Vagina (tissue), 2 donors: ENCODE data around the gene DAPK2. TPM values are rescaled to one million over a fixed set of nuclear protein-coding genes. Genes with fewer than 3 reads are reported as not detected.

Source experiments
- DNase-seq, 2 donors: peaks; one replicate each; pipeline ENCODE4 v3.0.0-alpha.2; 2017; ENCODE audit errors: extremely low spot score in 2 of 2
- H3K27ac ChIP-seq: fragments of 200-600 bp; sonication (generic); one replicate; pipeline ENCODE4 v1.5.1; 2019
- H3K27me3 ChIP-seq: fragments of 200-600 bp; sonication (generic); one replicate; pipeline ENCODE4 v1.5.1; 2019
- H3K36me3 ChIP-seq, 2 donors: fragments of 200-600 bp; sonication (generic); one replicate each; pipeline ENCODE4 v1.5.1; 2017 to 2019
- H3K4me1 ChIP-seq: fragments of 200-600 bp; sonication (generic); one replicate; pipeline ENCODE4 v1.5.1; 2019
- H3K4me3 ChIP-seq, 2 donors: fragments of 200-600 bp; sonication (generic); 1 replicate in 1 of 2; 2 replicates in 1 of 2; pipeline ENCODE4 v1.5.1; 2016 to 2019
- H3K9me3 ChIP-seq: fragments of 200-600 bp; sonication (generic); one replicate; pipeline ENCODE4 v1.5.1; 2019
- CTCF ChIP-seq, 3 experiments: fragments of 450-650 bp in 2 of 3; fragments of 200-600 bp in 1 of 3; sonication (generic) in 1 of 3; IDR thresholded peaks; one replicate each; pipeline ENCODE4 v1.5.1; 2017 to 2019; ENCODE audit warnings: antibody characterized with exemption in 3 of 3, mild to moderate bottlenecking in 2 of 3, moderate library complexity in 2 of 3
- POLR2A ChIP-seq, 2 donors: fragments of 450-650 bp; IDR thresholded peaks; one replicate each; pipeline ENCODE4 v1.6.1; 2017; ENCODE audit warnings: antibody characterized with exemption in 2 of 2, mild to moderate bottlenecking in 2 of 2, moderate library complexity in 2 of 2
- POLR2AphosphoS5 ChIP-seq, 2 donors: sonication (generic); formaldehyde crosslinking; IDR thresholded peaks; one replicate each; pipeline ENCODE4 v1.9.0; 2017; ENCODE audit warnings: antibody characterized with exemption in 2 of 2, mild to moderate bottlenecking in 2 of 2, low read depth in 1 of 2; ENCODE audit not compliant: insufficient read depth in 1 of 2
- intact Hi-C: fragments of 100-400 bp; cut with DNase I; formaldehyde crosslinking; loops from one replicate; pipeline ENCODE4 v1.15.1; 2023
- total RNA-seq: library from RNA; depleted of rRNA; stranded (reverse); fragments of >200 nt; gene quantifications from one replicate; pipeline ENCODE4 v1.2.3, GENCODE V29; 2016

The DAPK2 gene
- total RNA-seq, 1 donor from 2014 or later = 50.3 TPM

DNA sequence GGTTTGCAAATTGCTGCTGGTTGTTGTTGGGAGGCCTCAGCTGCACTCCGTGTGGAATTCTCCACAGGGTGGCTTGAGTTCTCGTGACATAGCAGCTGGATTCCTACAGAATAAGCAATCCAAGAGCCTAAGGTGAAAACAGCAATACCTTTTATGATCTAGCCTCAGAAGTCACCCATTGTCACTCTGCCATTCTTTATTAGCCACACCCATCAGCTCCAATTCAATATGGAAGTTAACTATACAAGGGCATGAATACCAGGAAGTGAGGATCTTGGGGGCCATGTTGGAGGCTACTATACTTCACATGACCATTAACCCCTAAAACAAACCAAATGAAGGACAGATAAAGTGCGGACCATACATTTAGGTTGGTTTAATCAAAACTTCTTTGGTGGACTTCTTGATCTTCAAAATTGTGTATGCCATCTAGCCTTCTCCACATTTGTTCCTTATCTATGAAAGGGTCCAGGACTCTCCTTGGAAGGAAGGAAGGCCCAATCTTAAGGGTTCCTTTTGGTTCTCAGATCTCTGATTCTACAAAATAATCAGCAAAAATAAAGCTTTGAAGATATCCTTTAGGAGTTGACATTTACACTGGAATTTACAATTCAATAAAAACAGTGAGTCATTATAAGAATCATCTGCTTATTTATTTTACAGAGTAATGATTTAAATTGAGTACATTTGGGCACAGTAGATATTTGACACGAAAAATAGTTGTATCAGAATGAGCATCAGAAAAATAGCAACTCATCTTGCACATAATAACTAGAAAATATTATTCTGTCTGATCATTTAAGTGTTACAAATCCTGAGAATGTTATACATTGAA lies 25.9 kb upstream of the DAPK2 start:
- Histone ChIP-seq H3K27me3 (no peaks in the 10 kb centered on the region), H3K36me3 (no peaks in the 10 kb centered on the region), H3K4me1 (peaks cover 51% of the 10 kb centered on the region), H3K4me3 (no peak overlapping the region), H3K9me3 (no peaks in the 10 kb centered on the region), H3K27ac (peak overlapping the region; percentile 91)
- intact Hi-C loops = no loop called here
- TF ChIP-seq POLR2A (IDR thresholded peaks at IDR 0.05) = no peak
- TF ChIP-seq CTCF (IDR thresholded peaks at IDR 0.05) = no peak
- TF ChIP-seq POLR2AphosphoS5 (IDR thresholded peaks at IDR 0.05; ENCODE audit: insufficient read depth in 1 of 2, low read depth in 1 of 2) = no peak
- no peak for DNase-seq

DNA sequence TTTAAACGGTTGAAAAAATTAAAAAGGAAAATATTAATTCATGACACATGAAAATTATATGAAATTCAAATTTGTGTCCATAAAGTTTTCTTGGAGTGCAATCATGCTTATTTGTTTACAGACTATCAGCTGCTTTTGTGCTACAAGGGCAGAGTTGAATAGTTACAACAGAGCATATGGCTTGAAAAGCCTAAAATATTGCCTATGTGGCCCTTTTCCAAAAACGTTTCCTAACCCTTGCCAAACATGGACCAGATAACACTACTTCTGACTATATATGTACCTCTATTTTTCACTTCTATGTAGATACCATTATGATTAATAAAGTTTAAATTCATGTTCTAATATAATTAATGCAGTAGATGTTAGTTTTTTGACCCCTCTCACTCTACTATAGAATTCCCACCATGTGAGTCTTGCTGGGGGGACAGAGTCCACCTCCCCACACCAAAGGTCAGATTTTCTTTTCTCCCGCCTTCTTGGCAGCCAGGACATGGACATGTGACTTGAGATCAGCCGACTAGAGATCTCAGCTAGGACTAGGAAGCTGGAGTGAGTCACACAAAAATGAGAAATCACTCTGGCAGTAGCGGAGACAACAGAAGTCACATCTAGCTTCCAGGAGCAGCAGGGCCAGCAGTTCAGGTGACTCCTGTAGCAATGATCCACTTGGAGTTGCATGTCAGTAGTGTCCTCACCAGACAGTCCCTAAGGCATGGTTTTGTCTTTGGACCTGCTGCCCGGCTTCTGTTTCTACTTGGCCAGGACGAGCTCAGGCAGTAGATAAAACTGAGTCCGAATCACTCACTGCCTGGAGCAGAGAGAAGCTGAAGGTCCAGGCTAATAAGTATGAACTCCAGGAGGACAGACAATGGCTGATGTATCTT lies 24.9 kb upstream of the DAPK2 start:
- intact Hi-C loops = no loop called here
- peak overlapping the region; percentile 91 for H3K27ac ChIP-seq
- TF ChIP-seq CTCF (IDR thresholded peaks at IDR 0.05) (no peak), POLR2AphosphoS5 (IDR thresholded peaks at IDR 0.05; ENCODE audit: insufficient read depth in 1 of 2, low read depth in 1 of 2) (peak; percentile 32 to 95), POLR2A (IDR thresholded peaks at IDR 0.05) (no peak)
- H3K4me3 ChIP-seq = no peak overlapping the region
- DNase-seq = peak in 1 of 2 donors; percentile 98
- peaks cover 51% of the 10 kb centered on the region for H3K4me1 ChIP-seq
- H3K9me3 ChIP-seq = no peaks in the 10 kb centered on the region
- no peaks in the 10 kb centered on the region for H3K36me3 ChIP-seq
- H3K27me3 ChIP-seq = no peaks in the 10 kb centered on the region

- no peak for TF ChIP-seq POLR2AphosphoS5 (IDR thresholded peaks at IDR 0.05; ENCODE audit: insufficient read depth in 1 of 2, low read depth in 1 of 2)
- TF ChIP-seq CTCF (IDR thresholded peaks at IDR 0.05) = no peak
- TF ChIP-seq POLR2A (IDR thresholded peaks at IDR 0.05) = no peak
- Histone ChIP-seq H3K4me3 (no peak overlapping the region), H3K27ac (peak overlapping the region; percentile 91), H3K36me3 (no peaks in the 10 kb centered on the region), H3K4me1 (peaks cover 51% of the 10 kb centered on the region), H3K9me3 (no peaks in the 10 kb centered on the region), H3K27me3 (no peaks in the 10 kb centered on the region)
- intact Hi-C loops = no loop called here
- DNase-seq = no peak
These were observed 23.8 kb upstream of the DAPK2 start for GRCh38 chr15:64070106-64070505.

DNA sequence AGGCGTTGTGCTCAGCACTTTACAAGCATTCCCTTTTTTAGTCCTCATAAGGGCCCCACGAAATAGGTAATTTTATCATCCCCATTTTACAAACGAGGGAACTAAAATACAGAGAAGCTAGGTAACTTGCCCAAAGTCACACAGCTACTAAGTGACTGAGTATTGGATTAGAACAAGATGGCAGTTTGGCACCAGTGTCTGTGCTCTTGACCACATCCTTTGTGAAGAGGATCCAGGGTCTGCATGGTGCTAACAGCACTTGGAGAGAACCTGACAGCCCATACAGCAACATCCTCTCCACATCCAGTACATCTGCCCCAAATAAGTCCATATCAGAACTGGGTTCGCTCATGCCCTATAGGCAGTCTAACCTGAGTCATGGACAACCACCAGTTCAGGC lies 21.8 kb upstream of the DAPK2 start:
- peak overlapping the region; percentile 77 for H3K27ac ChIP-seq
- H3K27me3 ChIP-seq = no peaks in the 10 kb centered on the region
- DNase-seq = no peak
- TF ChIP-seq POLR2A (IDR thresholded peaks at IDR 0.05) (no peak), POLR2AphosphoS5 (IDR thresholded peaks at IDR 0.05; ENCODE audit: insufficient read depth in 1 of 2, low read depth in 1 of 2) (no peak), CTCF (IDR thresholded peaks at IDR 0.05) (no peak)
- no peaks in the 10 kb centered on the region for H3K36me3 ChIP-seq
- no peak overlapping the region for H3K4me3 ChIP-seq
- H3K4me1 ChIP-seq = peaks cover 51% of the 10 kb centered on the region
- H3K9me3 ChIP-seq = no peaks in the 10 kb centered on the region
- intact Hi-C loops = loop anchor here (5.0 kb wide), 1 partner anchor 316 kb away; no protein-coding TSS in a partner anchor
